Measurements from ENCODE around the gene SUGCT. TPM values are rescaled to one million over a fixed set of nuclear protein-coding genes. Genes with fewer than 3 reads are reported as not detected.

The SUGCT gene
- polyA plus RNA-seq, 1 experiment = 12.5 TPM

- peak; percentile 50 for DNase-seq (ENCODE audit: low read depth, low spot score)
- Histone ChIP-seq H3K9me3 (ENCODE audit: control insufficient read depth, insufficient read depth, low read length) (no peaks in the 10 kb centered on the region), H3K27ac (ENCODE audit: low read depth, low read length) (no peak overlapping the region), H3K4me3 (ENCODE audit: low read depth, low read length) (no peak overlapping the region), H3K27me3 (ENCODE audit: control insufficient read depth, insufficient read depth, low read length) (no peaks in the 10 kb centered on the region)
- ChIA-PET POLR2A (no interaction called here), CTCF (no interaction called here)
- no peak for TF ChIP-seq CTCF (IDR thresholded peaks at IDR 0.05; ENCODE audit: low read depth, low read length)
These were observed 59.9 kb downstream of the SUGCT start for GRCh38 chr7:40194745-40195144.

- Histone ChIP-seq H3K4me3 (ENCODE audit: low read depth, low read length) (no peak overlapping the region), H3K27ac (ENCODE audit: low read depth, low read length) (no peak overlapping the region), H3K9me3 (ENCODE audit: control insufficient read depth, insufficient read depth, low read length) (no peaks in the 10 kb centered on the region), H3K27me3 (ENCODE audit: control insufficient read depth, insufficient read depth, low read length) (no peaks in the 10 kb centered on the region)
- no peak for TF ChIP-seq CTCF (IDR thresholded peaks at IDR 0.05; ENCODE audit: low read depth, low read length)
- POLR2A ChIA-PET = no interaction called here
- no peak for DNase-seq (ENCODE audit: low read depth, low spot score)
- CTCF ChIA-PET = interaction anchor here (1.2 kb wide), 1 partner anchor 39 kb away, joined by 4 read pairs; no protein-coding TSS in a partner anchor
These were observed 62.7 kb downstream of the SUGCT start for GRCh38 chr7:40197527-40197926.

- ChIA-PET POLR2A (no interaction called here), CTCF (interaction anchor here (0.6 to 1.5 kb wide), 9 partner anchors 12 to 483 kb away, joined by 3 to 9 read pairs (median 3); partner anchors contain the start of gene MPLKIP)
- no peaks in the 10 kb centered on the region for H3K9me3 ChIP-seq (ENCODE audit: control insufficient read depth, insufficient read depth, low read length)
- DNase-seq (ENCODE audit: low read depth, low spot score) = peak; percentile 16
- H3K4me3 ChIP-seq (ENCODE audit: low read depth, low read length) = no peak overlapping the region
- no peaks in the 10 kb centered on the region for H3K27me3 ChIP-seq (ENCODE audit: control insufficient read depth, insufficient read depth, low read length)
- no peak overlapping the region for H3K27ac ChIP-seq (ENCODE audit: low read depth, low read length)
- peak; percentile 70 for TF ChIP-seq CTCF (IDR thresholded peaks at IDR 0.05; ENCODE audit: low read depth, low read length)
These were observed 64.4 kb downstream of the SUGCT start for GRCh38 chr7:40199076-40199802.

GRCh38 chr7:40200791-40201190 is 66.0 kb downstream of the SUGCT start:
- Histone ChIP-seq H3K27me3 (ENCODE audit: control insufficient read depth, insufficient read depth, low read length) (no peaks in the 10 kb centered on the region), H3K4me3 (ENCODE audit: low read depth, low read length) (no peak overlapping the region), H3K9me3 (ENCODE audit: control insufficient read depth, insufficient read depth, low read length) (no peaks in the 10 kb centered on the region), H3K27ac (ENCODE audit: low read depth, low read length) (no peak overlapping the region)
- no peak for TF ChIP-seq CTCF (IDR thresholded peaks at IDR 0.05; ENCODE audit: low read depth, low read length)
- POLR2A ChIA-PET = no interaction called here
- peak; percentile 47 for DNase-seq (ENCODE audit: low read depth, low spot score)
- CTCF ChIA-PET = interaction anchor here (0.6 to 0.8 kb wide), 2 partner anchors 31 to 136 kb away, joined by 3 to 6 read pairs; no protein-coding TSS in a partner anchor

GRCh38 chr7:40202851-40203250 is 68.0 kb downstream of the SUGCT start:
- no peak for TF ChIP-seq CTCF (IDR thresholded peaks at IDR 0.05; ENCODE audit: low read depth, low read length)
- DNase-seq (ENCODE audit: low read depth, low spot score) = no peak
- Histone ChIP-seq H3K27ac (ENCODE audit: low read depth, low read length) (no peak overlapping the region), H3K27me3 (ENCODE audit: control insufficient read depth, insufficient read depth, low read length) (no peaks in the 10 kb centered on the region), H3K4me3 (ENCODE audit: low read depth, low read length) (no peak overlapping the region), H3K9me3 (ENCODE audit: control insufficient read depth, insufficient read depth, low read length) (no peaks in the 10 kb centered on the region)
- ChIA-PET CTCF (interaction anchor here (1.7 kb wide), 1 partner anchor 29 kb away, joined by 5 read pairs; no protein-coding TSS in a partner anchor), POLR2A (no interaction called here)

Measured in AG04450 (cell line).